HG03025 (cell line): Measurements from ENCODE around the gene BHLHE40.
"Not testable (repeated sequence)": the region's sequence is repeated elsewhere in the genome, so short reads cannot be mapped to it uniquely, and the experiment has no call there.

Source experiments
- ATAC-seq: cut with Tn5 transposase; IDR thresholded peaks from one replicate; pipeline ENCODE4 v1.9.1; 2021; ENCODE audit warnings: mild to moderate bottlenecking, moderate library complexity; ENCODE audit not compliant: unreplicated experiment, low FRiP score

Gene BHLHE40

GRCh38 chr3:4959180-4959579, 20.1 kb upstream of the BHLHE40 start:
- ATAC-seq: no peak

- not testable (repeated sequence) for ATAC-seq
Measured at GRCh38 chr3:4961865-4962264, 17.4 kb upstream of the BHLHE40 start.

- no peak for ATAC-seq
Measured at GRCh38 chr3:4963669-4964570, 15.3 kb upstream of the BHLHE40 start.

GRCh38 chr3:4966006-4966405, 13.2 kb upstream of the BHLHE40 start:
- not testable (repeated sequence) for ATAC-seq

GRCh38 chr3:4967683-4968082, 11.6 kb upstream of the BHLHE40 start:
- ATAC-seq: not testable (repeated sequence)

- not testable (repeated sequence) for ATAC-seq
Measured at GRCh38 chr3:4971437-4971836, 7.8 kb upstream of the BHLHE40 start.

GRCh38 chr3:4971838-4972237, 7.4 kb upstream of the BHLHE40 start:
- ATAC-seq: no peak

- ATAC-seq: no peak
Measured at GRCh38 chr3:4972652-4973643, 6.3 kb upstream of the BHLHE40 start.

- ATAC-seq: no peak
Measured at GRCh38 chr3:4974154-4974553, 5.1 kb upstream of the BHLHE40 start.

- no peak for ATAC-seq
Measured at GRCh38 chr3:4976109-4976508, 3.1 kb upstream of the BHLHE40 start.

GRCh38 chr3:4977001-4977852, 2.0 kb upstream of the BHLHE40 start:
- peak; percentile 15 for ATAC-seq

GRCh38 chr3:4977853-4978203, 1.4 kb upstream of the BHLHE40 start:
- ATAC-seq: peak; percentile 2

GRCh38 chr3:4978204-4978965, 852 bp upstream of the BHLHE40 start:
- ATAC-seq: peak; percentile 42

- ATAC-seq: peak; percentile 37
Measured at GRCh38 chr3:4978966-4979427, 240 bp upstream of the BHLHE40 start.

GRCh38 chr3:4980229-4981203, 1.3 kb downstream of the BHLHE40 start:
- peak; percentile 11 for ATAC-seq

- no peak for ATAC-seq
Measured at GRCh38 chr3:4981294-4981664, 2.0 kb downstream of the BHLHE40 start.

- ATAC-seq: no peak
Measured at GRCh38 chr3:4981665-4982494, 2.6 kb downstream of the BHLHE40 start.
